ENCODE results near the gene PAX2.

Gene PAX2

DNA sequence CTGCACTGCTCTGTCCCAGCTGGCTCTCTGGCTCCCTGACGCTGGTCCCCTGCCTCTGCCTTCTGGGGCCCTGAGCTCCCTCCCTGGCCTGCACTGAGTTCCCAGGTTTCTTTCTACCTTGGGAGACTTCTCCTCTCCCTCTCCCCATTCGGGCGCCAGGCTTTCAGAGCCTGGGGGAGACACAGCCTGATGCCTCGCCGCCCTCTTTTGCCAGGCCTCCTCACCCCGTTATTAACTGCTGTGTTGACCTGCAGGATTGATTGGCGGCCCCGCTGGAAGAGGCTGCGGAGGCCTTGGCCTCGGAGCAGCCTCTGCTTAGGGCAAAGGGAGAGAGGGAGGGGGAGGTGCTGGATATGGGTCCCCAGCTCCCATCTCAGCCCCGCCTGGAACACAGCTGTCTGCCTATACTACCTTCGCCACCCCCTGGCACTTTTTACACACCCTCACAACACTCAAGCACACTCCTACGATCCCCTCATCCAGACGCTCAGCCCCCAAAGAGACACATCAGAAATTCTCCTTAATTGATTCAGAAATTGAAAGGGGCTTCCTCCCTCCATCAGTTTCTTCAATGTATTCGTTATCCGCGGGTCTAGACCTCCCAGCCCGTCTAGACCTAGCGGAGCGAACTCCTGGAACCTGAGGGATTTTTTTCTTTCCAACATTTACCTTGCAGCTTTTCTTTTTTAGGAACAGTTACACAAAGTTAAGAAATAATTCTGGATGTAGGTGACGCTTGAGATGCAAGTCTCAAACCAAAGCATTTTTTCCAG, 7.1 kb upstream of the PAX2 start:
- in situ Hi-C loops (cut with HindIII; ENCODE audit: low sequenced_read_pairs), result no loop called here

DNA sequence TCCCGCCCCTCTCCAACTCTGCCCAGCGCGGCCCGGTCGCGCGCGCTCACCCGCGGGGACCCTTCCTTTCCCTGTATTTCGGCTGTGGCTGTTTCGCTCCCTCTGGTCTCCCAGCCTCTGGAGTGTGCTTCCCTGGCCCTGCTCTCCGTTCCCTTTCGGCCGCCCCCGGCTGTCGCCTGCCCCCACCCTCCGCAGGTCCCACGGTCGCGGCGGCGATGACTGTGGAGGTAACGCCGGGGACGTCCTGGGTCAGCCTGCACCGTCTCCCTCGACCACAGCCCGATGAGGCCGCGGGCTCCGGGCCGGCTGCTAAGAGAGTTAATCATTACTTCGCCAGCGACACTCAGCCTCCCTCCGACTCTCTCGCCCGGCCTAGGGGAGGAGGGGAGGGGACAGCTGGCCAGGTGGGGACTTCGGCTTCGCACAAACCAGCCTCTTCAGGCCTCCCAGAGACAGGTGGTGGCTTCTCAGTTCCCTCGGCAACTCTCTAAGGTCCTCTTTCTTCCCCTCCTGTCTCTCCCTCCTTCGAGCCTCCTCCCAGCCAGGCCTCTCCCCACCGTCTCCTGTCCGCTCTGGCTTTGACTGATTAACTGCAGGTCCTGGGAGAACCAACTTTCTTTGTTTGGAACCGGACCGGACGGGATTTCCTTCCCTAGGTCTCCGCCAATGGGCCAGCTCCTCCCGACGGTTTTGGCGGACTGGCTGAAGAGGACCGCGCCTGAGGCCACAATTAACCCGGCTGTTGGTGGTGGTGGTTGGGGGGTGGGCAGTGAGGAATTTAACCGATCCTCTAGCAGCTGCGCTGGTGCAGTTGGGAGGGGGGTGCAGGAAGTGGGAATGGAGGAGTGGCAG, 5.6 kb upstream of the PAX2 start:
- in situ Hi-C loops (cut with HindIII; ENCODE audit: low sequenced_read_pairs), result no loop called here

DNA sequence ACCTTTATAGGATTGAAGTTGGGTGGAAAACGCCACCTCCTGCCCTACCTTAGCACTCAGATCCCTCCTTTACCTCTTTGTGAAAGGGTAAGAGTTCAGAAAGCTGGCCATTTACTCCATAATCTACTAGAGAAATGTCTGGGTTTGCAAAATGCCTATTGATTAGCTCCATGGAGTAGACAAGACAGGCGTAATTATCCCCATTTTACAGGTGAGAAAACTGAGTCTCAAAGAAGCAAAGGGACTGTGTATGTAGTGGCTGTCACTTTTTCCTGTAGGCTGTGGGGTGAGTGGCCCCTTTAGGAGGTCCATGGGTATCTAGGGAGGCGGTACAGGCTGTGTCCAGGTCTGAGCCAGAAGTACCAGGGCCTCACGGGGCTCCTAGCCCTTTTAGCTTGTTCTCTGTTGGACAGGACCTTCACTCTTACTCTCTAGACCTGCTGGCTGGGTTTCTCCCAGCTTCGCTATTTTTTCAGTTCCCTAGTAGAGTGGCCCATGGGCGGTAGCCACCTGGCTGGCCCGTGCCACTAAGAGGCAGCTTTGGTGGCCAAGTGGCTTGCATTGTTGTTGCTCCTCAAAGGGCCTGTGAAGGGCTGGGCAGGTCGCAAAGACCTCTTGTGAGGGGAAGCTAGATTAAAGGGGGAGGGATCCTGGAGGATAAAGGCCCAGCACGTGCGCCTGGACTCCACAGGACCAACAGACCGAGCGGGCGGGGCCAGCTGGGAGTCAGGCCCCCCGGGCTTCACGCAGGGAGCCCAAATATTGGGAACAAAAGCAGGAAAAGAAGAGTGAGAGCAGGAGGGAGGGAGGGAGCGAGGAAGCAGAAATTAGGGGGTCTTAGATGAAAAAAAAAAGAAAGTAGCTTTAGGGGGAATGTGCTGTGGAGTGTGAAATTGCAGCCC, 4.7 kb upstream of the PAX2 start:
- in situ Hi-C loops (cut with HindIII; ENCODE audit: low sequenced_read_pairs), result no loop called here

- in situ Hi-C loops (cut with HindIII; ENCODE audit: low sequenced_read_pairs), result no loop called here
Measured at GRCh38 chr10:100741378-100742075, 3.9 kb upstream of the PAX2 start.

- in situ Hi-C loops (cut with HindIII; ENCODE audit: low sequenced_read_pairs), result no loop called here
Measured at GRCh38 chr10:100742076-100742771, 3.2 kb upstream of the PAX2 start.

DNA sequence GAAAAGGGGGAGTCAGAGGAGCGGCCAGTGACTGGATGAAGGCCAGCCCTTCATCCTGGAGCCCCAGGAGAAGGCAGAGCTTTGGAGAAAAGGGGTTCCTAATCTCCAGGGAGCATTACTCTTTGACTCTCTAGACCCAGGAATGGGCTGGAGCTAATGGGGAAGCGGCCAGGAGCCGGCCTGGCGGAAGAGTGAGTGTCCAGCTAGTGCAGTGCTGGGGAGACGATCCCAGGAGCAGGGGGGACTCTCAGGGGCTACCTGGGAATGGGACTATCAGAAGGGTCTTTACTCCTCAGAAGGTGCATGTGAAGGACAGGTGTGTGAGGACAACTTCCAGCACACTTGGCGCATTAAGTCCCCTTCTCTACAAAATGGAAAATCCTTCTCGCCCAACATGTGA, 2.4 kb upstream of the PAX2 start:
- in situ Hi-C loops (cut with HindIII; ENCODE audit: low sequenced_read_pairs), result no loop called here

- in situ Hi-C loops (cut with HindIII; ENCODE audit: low sequenced_read_pairs), result no loop called here
Measured at GRCh38 chr10:100743626-100744135, 1.7 kb upstream of the PAX2 start.

DNA sequence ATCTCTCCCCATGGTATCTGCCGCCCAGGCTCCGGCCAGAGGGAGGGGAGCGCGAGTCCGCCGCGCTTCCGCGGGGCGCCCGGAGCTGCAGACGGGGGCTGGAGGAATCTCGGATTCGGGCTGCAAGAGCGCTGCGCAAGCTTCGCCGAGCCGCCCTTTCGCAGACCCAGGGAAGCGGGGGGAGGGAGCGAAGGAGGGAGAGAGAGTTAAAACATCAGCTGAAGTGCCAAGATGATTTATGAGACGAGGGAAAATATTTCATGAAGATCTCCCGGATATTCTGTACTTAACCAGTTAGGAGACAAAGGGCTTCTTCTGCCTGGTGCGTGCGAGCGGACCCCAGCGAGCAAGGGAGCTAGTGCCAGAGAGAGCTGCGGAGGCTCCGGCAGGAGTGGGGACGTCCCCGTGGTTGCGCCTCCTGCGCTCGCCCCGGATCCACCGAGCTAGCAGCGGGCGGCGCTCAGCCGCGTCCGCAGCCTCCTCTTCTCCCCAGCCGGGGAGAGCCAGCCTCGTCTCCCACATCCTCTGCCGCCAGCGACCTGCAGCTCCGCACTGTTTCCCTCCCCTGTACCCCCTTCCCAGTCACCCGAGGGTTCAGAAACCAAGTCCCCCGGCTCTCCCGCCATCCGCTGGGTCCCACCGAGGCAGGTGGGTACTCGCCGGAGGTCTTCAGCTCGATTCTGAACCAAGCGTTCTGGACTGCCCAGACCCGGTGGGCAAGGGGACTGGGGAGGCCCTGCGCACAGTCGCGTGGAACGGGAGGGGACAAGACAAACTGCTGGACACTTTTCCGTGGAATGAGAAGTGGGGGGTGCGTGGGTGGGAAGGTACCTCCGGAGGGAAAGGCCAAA, 1.0 kb upstream of the PAX2 start:
- in situ Hi-C loops (cut with HindIII; ENCODE audit: low sequenced_read_pairs), result no loop called here

GRCh38 chr10:100745882-100746783, 751 bp downstream of the PAX2 start:
- in situ Hi-C loops (cut with HindIII; ENCODE audit: low sequenced_read_pairs), result no loop called here

- in situ Hi-C loops (cut with HindIII; ENCODE audit: low sequenced_read_pairs), result no loop called here
Measured at GRCh38 chr10:100746784-100747455, 1.5 kb downstream of the PAX2 start.

GRCh38 chr10:100747456-100748230, 2.3 kb downstream of the PAX2 start:
- in situ Hi-C loops (cut with HindIII; ENCODE audit: low sequenced_read_pairs), result no loop called here

GRCh38 chr10:100748231-100749058, 3.1 kb downstream of the PAX2 start:
- in situ Hi-C loops (cut with HindIII; ENCODE audit: low sequenced_read_pairs), result no loop called here

- in situ Hi-C loops (cut with HindIII; ENCODE audit: low sequenced_read_pairs), result no loop called here
Measured at GRCh38 chr10:100749059-100749308, 3.6 kb downstream of the PAX2 start.

GRCh38 chr10:100749309-100750217, 4.2 kb downstream of the PAX2 start:
- in situ Hi-C loops (cut with HindIII; ENCODE audit: low sequenced_read_pairs), result no loop called here

All from DLD1 (cell line).